ENCODE data around the gene INSIG1. TPM values are rescaled to one million over a fixed set of nuclear protein-coding genes. Genes with fewer than 3 reads are reported as not detected.
A peak's percentile ranks its signal among the peaks of the same experiment; 100 is the strongest.

The INSIG1 gene
- total RNA-seq, result 18.0 TPM

DNA sequence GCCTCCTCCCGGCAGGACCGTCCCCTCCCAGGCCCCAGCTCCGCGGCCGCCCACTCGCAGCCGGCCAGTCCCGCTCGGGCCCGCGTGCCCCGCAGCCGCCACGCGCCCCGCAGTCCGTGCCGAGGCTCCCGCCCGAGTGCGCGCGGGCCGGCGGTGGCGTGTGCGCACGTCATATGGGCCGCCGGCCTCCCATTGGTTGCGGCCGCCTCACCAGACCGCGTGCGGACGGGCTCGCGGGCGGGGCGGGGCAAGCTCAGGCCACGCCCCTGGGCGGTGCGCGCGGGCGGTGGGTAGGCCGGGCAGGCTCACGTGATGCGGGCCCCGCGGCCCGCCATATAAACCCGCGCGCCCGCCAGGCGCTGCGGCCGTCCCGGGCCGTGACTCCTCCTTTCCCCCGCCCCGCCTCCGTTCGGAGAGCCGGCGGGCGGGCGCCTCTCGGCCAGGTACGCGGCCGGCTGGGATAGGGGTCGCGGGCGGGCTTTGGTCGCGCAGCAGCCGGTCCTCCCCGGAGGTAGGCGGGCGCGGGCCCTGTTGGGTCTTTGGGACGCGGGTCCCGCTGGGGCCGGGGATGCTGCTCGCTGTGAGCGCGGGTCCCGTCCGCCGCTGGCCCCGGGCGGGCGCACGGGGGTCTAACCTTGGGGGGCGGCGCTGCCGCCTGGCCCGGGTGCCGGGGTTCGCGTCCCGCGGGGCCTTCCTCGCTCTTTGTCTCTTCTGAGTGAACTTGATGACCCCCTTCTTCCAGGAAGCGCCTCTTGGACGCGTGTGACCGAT is at the start of gene INSIG1:
Gene INSIG1, plus strand, starts transcription at position 362 of the 771 bp plus-strand sequence. Its CDS starts 408 bp downstream, at position 770.
- Histone ChIP-seq H3K27ac (peak within 1 kb of the TSS; percentile 91 to 94), H3K9me3 (no peaks in the 10 kb centered on the region), H3K4me1 (peaks cover 3 to 5% of the 10 kb centered on the region in 2 donors), H3K36me3 (no peaks in the 10 kb centered on the region), H3K27me3 (no peaks in the 10 kb centered on the region), H3K4me3 (peak within 1 kb of the TSS; percentile 88 to 97)
- DNase-seq (ENCODE audit: low spot score in 2 of 2), result peak; percentile 70 to 96
- intact Hi-C loops (cut with DNase I), result loop anchor here (1.0 to 10.0 kb wide), 9 partner anchors 39 to 1840 kb away; partner anchors contain the start of genes EN2, LMBR1, PAXIP1 and RBM33
- TF ChIP-seq, protein P1, sequence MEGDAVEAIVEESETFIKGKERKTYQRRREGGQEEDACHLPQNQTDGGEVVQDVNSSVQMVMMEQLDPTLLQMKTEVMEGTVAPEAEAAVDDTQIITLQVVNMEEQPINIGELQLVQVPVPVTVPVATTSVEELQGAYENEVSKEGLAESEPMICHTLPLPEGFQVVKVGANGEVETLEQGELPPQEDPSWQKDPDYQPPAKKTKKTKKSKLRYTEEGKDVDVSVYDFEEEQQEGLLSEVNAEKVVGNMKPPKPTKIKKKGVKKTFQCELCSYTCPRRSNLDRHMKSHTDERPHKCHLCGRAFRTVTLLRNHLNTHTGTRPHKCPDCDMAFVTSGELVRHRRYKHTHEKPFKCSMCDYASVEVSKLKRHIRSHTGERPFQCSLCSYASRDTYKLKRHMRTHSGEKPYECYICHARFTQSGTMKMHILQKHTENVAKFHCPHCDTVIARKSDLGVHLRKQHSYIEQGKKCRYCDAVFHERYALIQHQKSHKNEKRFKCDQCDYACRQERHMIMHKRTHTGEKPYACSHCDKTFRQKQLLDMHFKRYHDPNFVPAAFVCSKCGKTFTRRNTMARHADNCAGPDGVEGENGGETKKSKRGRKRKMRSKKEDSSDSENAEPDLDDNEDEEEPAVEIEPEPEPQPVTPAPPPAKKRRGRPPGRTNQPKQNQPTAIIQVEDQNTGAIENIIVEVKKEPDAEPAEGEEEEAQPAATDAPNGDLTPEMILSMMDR (IDR thresholded peaks at IDR 0.05), result no peak

GRCh38 chr7:155248366-155248756 is 49.3 kb upstream of the INSIG1 start:
- Histone ChIP-seq H3K27me3 (no peaks in the 10 kb centered on the region), H3K36me3 (no peaks in the 10 kb centered on the region), H3K27ac (no peak overlapping the region), H3K9me3 (no peaks in the 10 kb centered on the region), H3K4me1 (peaks cover 0 to 12% of the 10 kb centered on the region in 2 donors), H3K4me3 (no peak overlapping the region)
- intact Hi-C loops (cut with DNase I), result no loop called here
- DNase-seq (ENCODE audit: low spot score in 2 of 2), result no peak
- TF ChIP-seq, protein P1 (IDR thresholded peaks at IDR 0.05), result no peak

DNA sequence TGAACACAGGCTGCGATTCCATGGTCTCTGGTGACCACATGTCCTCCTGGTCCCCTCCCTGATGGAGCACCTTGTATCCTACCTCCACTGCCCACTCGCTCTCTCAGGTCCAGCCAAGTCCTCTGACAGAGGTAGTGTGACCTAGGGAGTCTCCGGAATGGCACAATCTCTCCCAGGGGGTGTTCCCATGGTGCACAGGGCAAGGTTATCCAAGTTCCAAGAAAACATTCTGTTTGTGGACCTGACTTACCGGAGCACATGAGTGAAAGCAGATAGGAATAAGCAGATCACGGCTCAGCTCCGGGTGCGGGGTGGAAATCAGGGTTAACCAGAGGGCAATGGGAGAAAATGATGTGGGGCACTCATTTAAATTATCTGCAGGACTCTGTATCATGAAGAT is 45.8 kb upstream of the INSIG1 start:
- TF ChIP-seq, protein P1 (IDR thresholded peaks at IDR 0.05), result no peak
- Histone ChIP-seq H3K9me3 (no peaks in the 10 kb centered on the region), H3K36me3 (no peaks in the 10 kb centered on the region), H3K27me3 (no peaks in the 10 kb centered on the region), H3K27ac (no peak overlapping the region), H3K4me3 (no peak overlapping the region), H3K4me1 (peaks cover 0 to 15% of the 10 kb centered on the region in 2 donors)
- DNase-seq (ENCODE audit: low spot score in 2 of 2), result no peak
- intact Hi-C loops (cut with DNase I), result no loop called here

- H3K4me1 ChIP-seq, result peaks cover 0 to 19% of the 10 kb centered on the region in 2 donors
- H3K27ac ChIP-seq, result peak overlapping the region in 1 of 2 donors; percentile 53
- no peaks in the 10 kb centered on the region for H3K27me3 ChIP-seq
- intact Hi-C loops (cut with DNase I), result no loop called here
- H3K4me3 ChIP-seq, result peak overlapping the region in 1 of 2 donors; percentile 27
- H3K9me3 ChIP-seq, result no peaks in the 10 kb centered on the region
- DNase-seq (ENCODE audit: low spot score in 2 of 2), result no peak
- H3K36me3 ChIP-seq, result no peaks in the 10 kb centered on the region
- TF ChIP-seq, protein P1 (IDR thresholded peaks at IDR 0.05), result no peak
Measured at GRCh38 chr7:155252444-155252887, 45.2 kb upstream of the INSIG1 start.

GRCh38 chr7:155252892-155253501 is 44.7 kb upstream of the INSIG1 start:
- Histone ChIP-seq H3K27ac (peak overlapping the region in 1 of 2 donors; percentile 53), H3K9me3 (no peaks in the 10 kb centered on the region), H3K36me3 (no peaks in the 10 kb centered on the region), H3K4me3 (peak overlapping the region in 1 of 2 donors; percentile 27), H3K4me1 (peaks cover 3 to 22% of the 10 kb centered on the region in 2 donors), H3K27me3 (no peaks in the 10 kb centered on the region)
- no peak for DNase-seq (ENCODE audit: low spot score in 2 of 2)
- TF ChIP-seq, protein P1 (IDR thresholded peaks at IDR 0.05), result no peak
- intact Hi-C loops (cut with DNase I), result no loop called here

All from ascending aorta (tissue), 2 donors.